Esophagus squamous epithelium (tissue), 5 donors: ENCODE measurements around the gene CCDC30. TPM values are rescaled to one million over a fixed set of nuclear protein-coding genes. Genes with fewer than 3 reads are reported as not detected.
A peak's percentile ranks its signal among the peaks of the same experiment; 100 is the strongest.

Experiments used
- DNase-seq: peaks from one replicate; lab custom pipeline; 2025; lab: John Stamatoyannopoulos, UW
- H3K27ac ChIP-seq, 4 donors: fragments of 200-600 bp; sonication (generic); one replicate each; pipeline ENCODE4 v1.5.1; 2016 to 2019; ENCODE audit warnings: mild to moderate bottlenecking in 1 of 4
- H3K27me3 ChIP-seq, 4 donors: fragments of 200-600 bp; sonication (generic); 1 replicate in 3 of 4; 2 replicates in 1 of 4; pipeline versions ENCODE4 v1.5.1 to v1.6.0; 2017 to 2021; ENCODE audit warnings: antibody characterized with exemption in 1 of 4
- H3K36me3 ChIP-seq, 3 donors: fragments of 200-600 bp; sonication (generic); one replicate each; pipeline ENCODE4 v1.5.1; 2016 to 2019
- H3K4me1 ChIP-seq, 3 donors: fragments of 200-600 bp; sonication (generic); one replicate each; pipeline ENCODE4 v1.5.1; 2017 to 2019
- H3K4me3 ChIP-seq, 4 donors: fragments of 200-600 bp; sonication (generic); 1 replicate in 3 of 4; 2 replicates in 1 of 4; pipeline ENCODE4 v1.5.1; 2016 to 2019; ENCODE audit warnings: mild to moderate bottlenecking in 2 of 4, moderate library complexity in 1 of 4
- H3K9me3 ChIP-seq, 3 donors: fragments of 200-600 bp; sonication (generic); one replicate each; pipeline ENCODE4 v1.5.1; 2016 to 2019
- POLR2A ChIP-seq, 4 donors: fragments of 450-650 bp; IDR thresholded peaks; one replicate each; pipeline ENCODE4 v1.6.1; 2017; ENCODE audit warnings: antibody characterized with exemption in 4 of 4, mild to moderate bottlenecking in 4 of 4, moderate library complexity in 3 of 4
- WGBS, 2 donors: methylation state at CpG; one replicate each; pipeline ENCODE4 v1.1.5; 2018; 5-methylcytosine and 5-hydroxymethylcytosine counted together
- intact Hi-C: fragments of 100-400 bp; cut with DNase I; formaldehyde crosslinking; loops from one replicate; pipeline ENCODE4 v1.15.0; 2022
- total RNA-seq, 4 donors: library from RNA; depleted of rRNA; stranded (reverse); fragments of >200 nt; gene quantifications; one replicate each; pipeline ENCODE4 v1.1.0, GENCODE V29; 2016
- TF ChIP-seq, protein P1 (sequence below), 6 experiments: fragments of 450-650 bp in 4 of 6; fragments of 200-600 bp in 2 of 6; sonication (generic) in 2 of 6; IDR thresholded peaks; one replicate each; pipeline ENCODE4 v1.5.1; 2016 to 2019; ENCODE audit warnings: antibody characterized with exemption in 6 of 6, mild to moderate bottlenecking in 4 of 6, moderate library complexity in 4 of 6
- donor health status: DM: yes; HTN: yes; CAD: no.

CCDC30 gene
- 1 to 10 TPM in 1 of 4 donors, under 1 TPM in 3; 0.12 to 1.3 (median 0.42) TPM for total RNA-seq

DNA sequence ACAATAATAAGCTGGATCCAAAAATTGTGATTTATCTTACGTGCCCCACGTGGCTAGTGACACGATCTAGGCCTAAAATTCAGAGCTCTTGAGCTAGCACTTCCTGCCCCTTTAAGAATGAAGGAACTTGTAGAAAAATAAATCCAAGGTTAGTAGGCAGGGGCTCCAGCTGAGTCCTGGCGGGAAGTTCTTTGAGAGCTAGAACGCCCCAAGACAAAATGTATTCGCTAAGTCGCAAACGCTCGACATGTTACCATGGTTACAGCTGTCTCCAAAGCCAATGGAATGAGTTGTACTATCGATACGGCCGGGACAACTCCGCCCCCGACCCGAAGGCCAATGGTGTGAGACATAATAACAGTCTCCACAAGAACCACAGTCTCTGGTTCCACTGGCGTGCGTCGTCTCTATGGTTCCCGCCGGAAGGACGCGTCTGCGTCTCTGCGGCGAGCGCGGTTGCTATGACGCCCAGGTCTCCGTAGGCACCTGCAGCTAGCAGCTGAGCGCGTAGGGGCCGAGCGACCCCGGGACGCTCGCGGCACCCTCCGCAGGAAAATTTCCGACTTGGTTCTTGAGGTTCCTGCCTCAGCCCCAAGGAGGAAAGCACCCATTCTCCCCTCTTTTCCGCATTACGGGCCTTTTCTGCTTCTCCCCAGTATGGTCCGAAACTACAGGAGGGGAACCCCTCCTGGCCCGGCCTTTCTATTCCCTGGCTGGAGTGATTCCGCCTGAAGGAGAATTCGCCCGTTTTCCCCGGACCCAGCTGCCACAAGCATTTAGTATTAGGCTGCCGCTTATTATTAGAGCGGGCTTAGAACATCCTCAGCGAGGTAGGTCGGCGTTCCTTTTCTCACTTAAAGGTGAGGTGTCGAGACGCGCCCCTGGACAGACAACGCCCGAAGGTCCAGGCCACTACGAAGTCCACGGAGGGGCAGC is at the start of gene CCDC30:
Gene CCDC30 (plus strand): TSS at position 459 of the 936 bp plus-strand sequence. CDS start 17,266 bp downstream, outside the sequence.
- H3K4me3 ChIP-seq: peak within 1 kb of the TSS; percentile 52 to 79 (median 69)
- H3K9me3 ChIP-seq: no peaks in the 10 kb centered on the region
- 0 to 1% methylated on average over 36 to 54 of the region's 59 CpGs for WGBS, 2 donors
- H3K4me1 ChIP-seq: peaks cover 0 to 21% (median 13%) of the 10 kb centered on the region in 3 donors
- no peak for TF ChIP-seq POLR2A (IDR thresholded peaks at IDR 0.05)
- TF ChIP-seq, protein P1, sequence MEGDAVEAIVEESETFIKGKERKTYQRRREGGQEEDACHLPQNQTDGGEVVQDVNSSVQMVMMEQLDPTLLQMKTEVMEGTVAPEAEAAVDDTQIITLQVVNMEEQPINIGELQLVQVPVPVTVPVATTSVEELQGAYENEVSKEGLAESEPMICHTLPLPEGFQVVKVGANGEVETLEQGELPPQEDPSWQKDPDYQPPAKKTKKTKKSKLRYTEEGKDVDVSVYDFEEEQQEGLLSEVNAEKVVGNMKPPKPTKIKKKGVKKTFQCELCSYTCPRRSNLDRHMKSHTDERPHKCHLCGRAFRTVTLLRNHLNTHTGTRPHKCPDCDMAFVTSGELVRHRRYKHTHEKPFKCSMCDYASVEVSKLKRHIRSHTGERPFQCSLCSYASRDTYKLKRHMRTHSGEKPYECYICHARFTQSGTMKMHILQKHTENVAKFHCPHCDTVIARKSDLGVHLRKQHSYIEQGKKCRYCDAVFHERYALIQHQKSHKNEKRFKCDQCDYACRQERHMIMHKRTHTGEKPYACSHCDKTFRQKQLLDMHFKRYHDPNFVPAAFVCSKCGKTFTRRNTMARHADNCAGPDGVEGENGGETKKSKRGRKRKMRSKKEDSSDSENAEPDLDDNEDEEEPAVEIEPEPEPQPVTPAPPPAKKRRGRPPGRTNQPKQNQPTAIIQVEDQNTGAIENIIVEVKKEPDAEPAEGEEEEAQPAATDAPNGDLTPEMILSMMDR (IDR thresholded peaks at IDR 0.05): no peak
- peak; percentile 90 for DNase-seq
- H3K36me3 ChIP-seq: peaks cover 0 to 33% (median 0%) of the 10 kb centered on the region in 3 donors
- H3K27me3 ChIP-seq: no peaks in the 10 kb centered on the region
- peak within 1 kb of the TSS in 2 of 4 donors; percentile 39 to 54 for H3K27ac ChIP-seq
- intact Hi-C loops: no loop called here

DNA sequence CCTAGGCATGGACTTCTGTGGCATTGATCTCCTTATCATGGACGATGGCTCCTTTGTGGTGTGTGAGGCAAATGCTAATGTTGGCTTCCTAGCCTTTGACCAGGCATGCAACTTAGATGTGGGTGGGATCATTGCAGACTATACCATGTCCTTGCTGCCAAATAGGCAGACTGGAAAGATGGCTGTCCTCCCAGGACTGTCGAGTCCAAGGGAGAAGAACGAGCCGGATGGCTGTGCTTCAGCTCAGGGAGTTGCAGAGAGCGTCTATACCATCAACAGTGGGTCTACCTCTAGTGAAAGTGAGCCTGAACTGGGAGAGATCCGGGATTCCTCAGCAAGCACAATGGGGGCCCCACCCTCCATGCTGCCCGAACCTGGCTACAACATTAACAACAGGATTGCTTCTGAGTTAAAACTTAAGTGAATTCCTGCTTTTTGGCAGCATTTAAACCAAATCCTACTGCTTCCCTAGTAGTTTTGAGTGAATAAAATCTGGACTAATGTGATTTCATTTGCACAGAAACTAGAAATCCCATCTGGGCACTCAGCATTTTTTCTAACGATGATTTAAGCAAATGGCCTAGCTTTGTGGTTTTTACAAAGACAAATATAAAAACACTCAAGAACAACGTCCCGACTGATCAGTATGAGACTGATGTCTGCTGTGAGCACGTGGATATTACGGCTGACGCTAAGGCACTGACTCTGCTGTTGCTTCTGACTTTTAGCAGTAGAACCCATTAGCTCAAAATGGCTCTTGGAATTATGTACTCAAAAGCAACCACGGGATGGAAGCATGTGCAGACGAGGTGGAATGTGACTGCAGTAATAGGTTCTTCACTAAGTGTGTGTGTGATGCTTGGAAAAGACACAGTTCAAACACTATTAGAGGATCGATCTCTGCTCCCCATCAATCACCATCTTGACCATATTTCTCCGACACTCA is 48.3 kb upstream of the CCDC30 start:
- Histone ChIP-seq H3K9me3 (no peaks in the 10 kb centered on the region), H3K27me3 (no peaks in the 10 kb centered on the region), H3K36me3 (no peaks in the 10 kb centered on the region), H3K27ac (no peak overlapping the region), H3K4me1 (peaks cover 0 to 6% (median 0%) of the 10 kb centered on the region in 3 donors), H3K4me3 (no peak overlapping the region)
- no peak for TF ChIP-seq POLR2A (IDR thresholded peaks at IDR 0.05)
- TF ChIP-seq, protein P1 (IDR thresholded peaks at IDR 0.05): no peak
- intact Hi-C loops: no loop called here
- WGBS, 2 donors: 78 to 83% methylated on average over 13 to 14 of the region's 17 CpGs
- DNase-seq: no peak

DNA sequence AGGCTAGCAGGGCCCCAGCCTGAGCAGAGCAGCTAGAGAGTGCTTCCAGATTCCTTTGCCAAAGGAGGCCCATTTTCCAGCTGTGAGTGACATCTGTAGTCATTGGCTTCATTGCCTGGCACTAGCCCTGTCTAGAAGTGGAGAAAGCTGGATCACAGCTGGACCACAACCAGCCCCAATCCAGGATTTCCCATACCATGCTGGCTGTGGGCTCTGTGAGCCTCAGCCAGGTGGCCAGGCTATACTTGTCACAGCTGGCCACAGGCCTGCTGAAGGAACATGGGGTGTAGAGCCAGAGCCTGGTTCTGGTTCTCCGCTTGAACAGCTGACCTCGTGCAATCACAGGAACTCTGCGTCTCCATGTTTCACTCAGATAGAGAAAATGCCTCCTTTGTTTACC is 45.9 kb upstream of the CCDC30 start:
- TF ChIP-seq, protein P1 (IDR thresholded peaks at IDR 0.05): no peak
- no peak for TF ChIP-seq POLR2A (IDR thresholded peaks at IDR 0.05)
- Histone ChIP-seq H3K9me3 (no peaks in the 10 kb centered on the region), H3K27me3 (peaks cover 0 to 5% (median 0%) of the 10 kb centered on the region in 4 donors), H3K4me3 (no peak overlapping the region), H3K4me1 (peaks cover 0 to 21% (median 4%) of the 10 kb centered on the region in 3 donors), H3K36me3 (no peaks in the 10 kb centered on the region), H3K27ac (no peak overlapping the region)
- intact Hi-C loops: no loop called here
- no peak for DNase-seq
- WGBS, 2 donors: 38 to 59% methylated on average over 3 of the region's 3 CpGs

DNA sequence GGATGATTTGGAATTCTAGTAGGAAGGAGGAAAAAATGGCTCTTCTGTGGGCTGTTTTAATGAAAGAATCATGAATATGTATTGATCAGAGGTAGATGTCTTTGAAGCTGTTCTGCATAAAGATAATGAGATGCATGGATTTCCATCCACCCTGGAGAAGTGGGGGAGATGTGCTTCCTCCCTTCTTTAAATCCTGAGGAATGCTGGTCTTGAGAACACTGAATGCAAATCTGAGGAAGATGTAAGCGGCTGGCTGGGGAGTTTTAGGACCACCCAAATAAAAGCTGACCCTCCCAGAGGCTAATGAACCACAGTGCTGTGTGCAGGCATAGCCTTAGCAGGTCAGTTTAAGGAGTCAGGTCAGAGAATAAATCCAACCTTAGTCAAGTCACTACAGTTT is 44.6 kb upstream of the CCDC30 start:
- no peaks in the 10 kb centered on the region for H3K9me3 ChIP-seq
- intact Hi-C loops: no loop called here
- no peaks in the 10 kb centered on the region for H3K36me3 ChIP-seq
- no peak for DNase-seq
- peaks cover 0 to 5% (median 0%) of the 10 kb centered on the region in 4 donors for H3K27me3 ChIP-seq
- TF ChIP-seq POLR2A (IDR thresholded peaks at IDR 0.05): no peak
- TF ChIP-seq, protein P1 (IDR thresholded peaks at IDR 0.05): no peak
- 78 to 88% methylated on average over 1 of the region's 1 CpG for WGBS, 2 donors
- H3K27ac ChIP-seq: no peak overlapping the region
- H3K4me3 ChIP-seq: no peak overlapping the region
- peaks cover 0 to 21% (median 4%) of the 10 kb centered on the region in 3 donors for H3K4me1 ChIP-seq
